ENCODE measurements around the gene WDR41. TPM values are rescaled to one million over a fixed set of nuclear protein-coding genes. Genes with fewer than 3 reads are reported as not detected.

The WDR41 gene, protein sequence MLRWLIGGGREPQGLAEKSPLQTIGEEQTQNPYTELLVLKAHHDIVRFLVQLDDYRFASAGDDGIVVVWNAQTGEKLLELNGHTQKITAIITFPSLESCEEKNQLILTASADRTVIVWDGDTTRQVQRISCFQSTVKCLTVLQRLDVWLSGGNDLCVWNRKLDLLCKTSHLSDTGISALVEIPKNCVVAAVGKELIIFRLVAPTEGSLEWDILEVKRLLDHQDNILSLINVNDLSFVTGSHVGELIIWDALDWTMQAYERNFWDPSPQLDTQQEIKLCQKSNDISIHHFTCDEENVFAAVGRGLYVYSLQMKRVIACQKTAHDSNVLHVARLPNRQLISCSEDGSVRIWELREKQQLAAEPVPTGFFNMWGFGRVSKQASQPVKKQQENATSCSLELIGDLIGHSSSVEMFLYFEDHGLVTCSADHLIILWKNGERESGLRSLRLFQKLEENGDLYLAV
- total RNA-seq, result 38.6 and 120 TPM in 2 replicates

GRCh38 chr5:77491783-77492652 is at the start of gene WDR41:
TSS of gene WDR41 (minus strand) at chr5:77492316. CDS start at chr5:77492220, 96 bp downstream.

Other genes starting within 250 kb of the WDR41 start
- 0.24 TPM in 1 of 2 replicates, not detected in the other for gene OTP, start 146.4 kb upstream of the WDR41 start, total RNA-seq

Data from epithelial cell of alveolus of lung (primary cell).